K562 (cell line): ENCODE measurements around the gene TLNRD1. TPM values are rescaled to one million over a fixed set of nuclear protein-coding genes. Genes with fewer than 3 reads are reported as not detected.

Experiments
- BRF1 ChIP-seq: IDR thresholded peaks from 3 replicates; pipeline ENCODE4 v1.6.1; 2011; ENCODE audit warnings: borderline replicate concordance, mild to moderate bottlenecking; ENCODE audit not compliant: insufficient read length; ENCODE audit errors: extremely low read depth
- CC2D1A ChIP-seq: fragments of 450-650 bp; IDR thresholded peaks from 2 replicates; pipeline ENCODE4 v1.6.1; 2017; ENCODE audit warnings: mild to moderate bottlenecking
- HIVEP1 ChIP-seq: fragments of 250-450 bp; sonication (Bioruptor Pico); IDR thresholded peaks from 2 replicates; pipeline ENCODE4 v1.4.0; 2020; ENCODE audit warnings: mild to moderate bottlenecking
- IRF1 ChIP-seq: sonication (generic); formaldehyde crosslinking; IDR thresholded peaks from 2 replicates; pipeline ENCODE4 v1.8.0; 2022; ENCODE audit warnings: missing genetic modification reagents, mild to moderate bottlenecking, borderline replicate concordance
- KLF16 ChIP-seq: IDR thresholded peaks from 2 replicates; pipeline ENCODE4 v1.6.1; 2016; ENCODE audit warnings: antibody characterized with exemption
- NR2C1 ChIP-seq, 2 experiments: fragments of 450-650 bp; IDR thresholded peaks; 2 replicates each; pipeline ENCODE4 v1.6.1; 2017; ENCODE audit warnings: mild to moderate bottlenecking in 2 of 2, antibody characterized with exemption in 1 of 2, inconsistent platforms in 1 of 2, missing compliant biosample characterization in 1 of 2, missing genetic modification characterization in 1 of 2
- RNF219 ChIP-seq: fragments of 250-450 bp; sonication (Bioruptor Pico); IDR thresholded peaks from 2 replicates; pipeline ENCODE4 v1.5.0; 2022; ENCODE audit warnings: mild to moderate bottlenecking
- SMAD4 ChIP-seq: fragments of 250-450 bp; sonication (Bioruptor Pico); conservative IDR thresholded peaks from 2 replicates; pipeline ENCODE4 v1.8.0; 2021; ENCODE audit warnings: inconsistent platforms, mild to moderate bottlenecking, moderate library complexity
- SP2 ChIP-seq: IDR thresholded peaks from 2 replicates; pipeline ENCODE4 v1.6.1; 2011; ENCODE audit warnings: mild to moderate bottlenecking, low read depth, low read length, moderate library complexity; ENCODE audit not compliant: poor library complexity, severe bottlenecking; ENCODE audit errors: extremely low read depth
- TAF9B ChIP-seq: fragments of 450-650 bp; IDR thresholded peaks from 2 replicates; pipeline ENCODE4 v1.6.1; 2018; ENCODE audit warnings: mild to moderate bottlenecking; ENCODE audit not compliant: partially characterized antibody
- TCF7L2 ChIP-seq: fragments of 150-350 bp; IDR thresholded peaks from 2 replicates; pipeline ENCODE4 v1.6.1; 2016; ENCODE audit warnings: low read depth, mild to moderate bottlenecking, low read length, moderate library complexity
- THRAP3 ChIP-seq: fragments of 450-650 bp; IDR thresholded peaks from 2 replicates; pipeline ENCODE4 v1.6.1; 2016; ENCODE audit warnings: mild to moderate bottlenecking, inconsistent platforms, borderline replicate concordance
- U2AF2 ChIP-seq: fragments of 200-400 bp; formaldehyde crosslinking; optimal IDR thresholded peaks from 2 replicates; pipeline ENCODE3; 2017; ENCODE audit warnings: low read depth, mild to moderate bottlenecking, low read length
- YY1 ChIP-seq, 3 experiments: IDR thresholded peaks; 2 replicates each; pipeline ENCODE4 v1.6.1; 2011; ENCODE audit warnings: low read length in 2 of 3, mild to moderate bottlenecking in 2 of 3, moderate library complexity in 2 of 3, borderline replicate concordance in 1 of 3, control low read depth in 1 of 3, low read depth in 1 of 3; ENCODE audit not compliant: insufficient read depth in 3 of 3, insufficient replicate concordance in 2 of 3, control insufficient read depth in 1 of 3, insufficient read length in 1 of 3; ENCODE audit errors: extremely low read depth in 1 of 3
- ZNF444 ChIP-seq: fragments of 250-450 bp; sonication (Bioruptor Pico); IDR thresholded peaks from 2 replicates; pipeline ENCODE4 v1.4.0; 2020; ENCODE audit warnings: mild to moderate bottlenecking, moderate library complexity
- polyA plus RNA-seq, 8 experiments: library from polyadenylated mRNA; depleted of rRNA in 4 of 8; stranded (reverse) in 5 of 8; unstranded in 3 of 8; fragments of >200 nt; fragmentation: Nextera tagmentation in 2 of 8; fragmentation: Illumina TruSeq in 1 of 8; extraction: Ambion mirVana in 2 of 8; extraction: Trizol in 1 of 8; gene quantifications; 2 replicates each; pipeline versions ENCODE4 v1.2.1 to v1.2.3, GENCODE V29; 2011 to 2014; ENCODE audit warnings: inconsistent platforms in 1 of 8, missing spikeins in 1 of 8
- total RNA-seq, 7 experiments: library from RNA; depleted of rRNA in 6 of 7; stranded (reverse); fragments of >200 nt in 6 of 7; fragmentation: Illumina TruSeq in 2 of 7; extraction: Trizol in 2 of 7; gene quantifications; 2 replicates each; pipeline versions ENCODE4 v1.2.1 to v1.2.3, GENCODE V29; 2011 to 2021; ENCODE audit warnings: low replicate concordance in 1 of 7

TLNRD1 gene
- total and polyA plus RNA-seq, 9 of the 15 experiments (the other 6 are each of a cell fraction or from before 2014, with no cell fraction given): 1.1 to 33.1 (median 5.7) TPM

- no peak for TF ChIP-seq RNF219
- TF ChIP-seq KLF16: no peak
- TF ChIP-seq TAF9B: peak; percentile 80
- TF ChIP-seq CC2D1A: no peak
- TF ChIP-seq IRF1 (CRISPR knock-in tag): no peak
- TF ChIP-seq ZNF444 (CRISPR knock-in tag): no peak
- TF ChIP-seq BRF1: no peak
- TF ChIP-seq SMAD4 (CRISPR knock-in tag): no peak; the same call in 1 of the 2 replicates
- TF ChIP-seq TCF7L2: no peak
- TF ChIP-seq THRAP3: no peak
- no peak for TF ChIP-seq NR2C1 (IDR thresholded peaks at IDR 0.05)
- TF ChIP-seq NR2C1 (tag; IDR thresholded peaks at IDR 0.05): no peak
- no peak for TF ChIP-seq HIVEP1 (CRISPR knock-in tag)
- TF ChIP-seq U2AF2: no peak
- no peak for TF ChIP-seq SP2
- peak; percentile 84 to 96 (median 95) for TF ChIP-seq YY1 (IDR thresholded peaks at IDR 0.05; ENCODE audit: borderline replicate concordance in 1 of 3, control insufficient read depth in 1 of 3, extremely low read depth in 1 of 3, insufficient read depth in 3 of 3, insufficient read length in 1 of 3, insufficient replicate concordance in 2 of 3, low read depth in 1 of 3, low read length in 2 of 3)
These were observed 10.9 kb upstream of the TLNRD1 start, which contains the start of gene MESD (continued) for GRCh38 chr15:80989518-80990478.
